Right lobe of liver (tissue), 6 donors: ENCODE measurements around the gene CUL3. TPM values are rescaled to one million over a fixed set of nuclear protein-coding genes. Genes with fewer than 3 reads are reported as not detected.

Experiments used
- ATAC-seq, 4 donors: fragments of 200-7000 bp; cut with Tn5 transposase; one replicate each; pipeline ENCODE4 v1.9.1; 2020; ENCODE audit warnings: mild to moderate bottlenecking in 4 of 4, moderate library complexity in 4 of 4
- DNase-seq, 3 donors: peaks; one replicate each; pipeline ENCODE4 v3.0.0-alpha.2; 2020
- H3K27ac ChIP-seq, 3 donors: fragments of 200-600 bp; one replicate each; pipeline ENCODE4 v1.8.0; 2022
- H3K27me3 ChIP-seq, 2 donors: fragments of 200-600 bp; one replicate each; pipeline ENCODE4 v1.8.0; 2022
- H3K36me3 ChIP-seq, 4 donors: fragments of 200-600 bp; sonication (generic) in 1 of 4; one replicate each; pipeline versions ENCODE4 v1.5.1 to v1.8.0; 2017 to 2022; ENCODE audit warnings: control low read depth in 1 of 4
- H3K4me1 ChIP-seq, 4 donors: fragments of 200-600 bp; sonication (generic) in 1 of 4; one replicate each; pipeline versions ENCODE4 v1.5.1 to v1.8.0; 2017 to 2022; ENCODE audit warnings: control low read depth in 1 of 4
- H3K4me3 ChIP-seq, 3 donors: fragments of 200-600 bp; one replicate each; pipeline ENCODE4 v1.8.0; 2022
- H3K9me3 ChIP-seq, 4 donors: fragments of 200-600 bp; sonication (generic) in 1 of 4; one replicate each; pipeline versions ENCODE4 v1.5.1 to v1.8.0; 2017 to 2022; ENCODE audit warnings: control low read depth in 1 of 4
- POLR2A ChIP-seq: fragments of 450-650 bp; IDR thresholded peaks from one replicate; pipeline ENCODE4 v1.6.1; 2017; ENCODE audit warnings: antibody characterized with exemption, mild to moderate bottlenecking
- WGBS: methylation state at CpG from one replicate; pipeline ENCODE4 v1.1.6; 2018; ENCODE audit warnings: low coverage, low lambda C conversion rate; ENCODE audit not compliant: insufficient coverage; ENCODE audit errors: missing lambda C conversion rate; 5-methylcytosine and 5-hydroxymethylcytosine counted together
- intact Hi-C, 2 donors: fragments of 100-400 bp; cut with DNase I; formaldehyde crosslinking; loops; one replicate each; pipeline versions ENCODE4 v1.11.2 to v1.14.1; 2022
- total RNA-seq, 6 experiments: library from RNA; depleted of rRNA in 2 of 6; stranded (reverse); fragments of >200 nt in 2 of 6; fragmentation: NEBNext Ultra II Directional in 3 of 6; extraction: Animal tissue kit (Norgen Biotek cat#: 25700) in 3 of 6; gene quantifications; one replicate each; pipeline versions ENCODE4 v1.1.0 to v1.2.4, GENCODE V29; 2016 to 2023
- TF ChIP-seq, protein P1 (sequence below), 4 donors: fragments of 200-600 bp in 3 of 4; fragments of 450-650 bp in 1 of 4; IDR thresholded peaks; one replicate each; pipeline versions ENCODE4 v1.5.1 to v1.8.0; 2016 to 2022; ENCODE audit warnings: antibody characterized with exemption in 4 of 4, mild to moderate bottlenecking in 2 of 4
- donor health status: DM: no; HTN: yes; CAD: no.
- donor health status: DM: no; HTN: no; CAD: no.
- donor health status: DM: no; HTN: no; CAD: no.
- donor health status: DM: no; HTN: yes; CAD: no.
- donor health status: DM: no; HTN: yes; CAD: no.

CUL3 gene
- total RNA-seq, 6 experiments from 2014 or later: 30.3 to 46.2 (median 40.3) TPM

DNA sequence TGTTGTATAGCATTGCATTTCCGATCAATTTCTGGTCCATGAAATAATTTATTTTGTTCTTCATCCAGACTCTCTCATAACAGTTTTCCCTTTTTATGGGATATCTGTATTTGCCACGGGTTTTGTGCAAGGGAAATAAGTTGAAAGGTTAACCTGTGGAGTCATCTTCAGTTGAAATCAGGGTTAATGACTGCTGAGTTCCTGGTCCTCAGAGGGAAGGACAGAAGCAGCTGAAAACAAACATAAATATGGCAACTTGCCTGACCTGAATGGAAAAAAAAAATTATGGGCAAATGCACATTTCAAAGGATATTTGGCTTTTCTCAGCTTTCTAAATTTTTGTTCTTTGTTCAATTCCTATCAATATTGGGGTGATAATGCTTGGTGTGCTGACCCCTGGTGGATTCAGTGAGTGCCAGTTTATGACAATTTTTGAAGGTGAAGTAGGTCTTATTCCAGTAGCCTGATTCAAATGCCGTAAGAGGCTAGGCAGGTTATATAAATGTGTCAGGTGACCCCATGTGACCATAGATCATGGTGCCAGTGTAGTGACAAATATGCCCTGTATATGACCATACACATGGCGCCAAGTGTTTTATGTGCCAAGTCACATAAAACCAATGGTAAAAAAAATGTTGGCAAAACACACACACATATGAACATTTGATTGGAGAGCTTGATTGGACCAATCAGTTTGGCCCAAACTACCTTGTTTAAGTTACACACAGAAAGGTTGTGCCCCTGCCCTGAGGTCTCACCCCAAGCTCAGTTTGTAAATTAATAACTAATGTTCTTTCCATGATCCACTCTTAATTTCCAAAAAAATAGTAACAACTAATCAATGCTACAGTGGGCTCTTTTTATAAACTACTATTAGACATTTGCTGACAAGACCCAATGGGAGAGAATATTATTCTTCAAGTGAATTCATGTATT, 135.7 kb downstream of the CUL3 start:
- TF ChIP-seq, protein P1, sequence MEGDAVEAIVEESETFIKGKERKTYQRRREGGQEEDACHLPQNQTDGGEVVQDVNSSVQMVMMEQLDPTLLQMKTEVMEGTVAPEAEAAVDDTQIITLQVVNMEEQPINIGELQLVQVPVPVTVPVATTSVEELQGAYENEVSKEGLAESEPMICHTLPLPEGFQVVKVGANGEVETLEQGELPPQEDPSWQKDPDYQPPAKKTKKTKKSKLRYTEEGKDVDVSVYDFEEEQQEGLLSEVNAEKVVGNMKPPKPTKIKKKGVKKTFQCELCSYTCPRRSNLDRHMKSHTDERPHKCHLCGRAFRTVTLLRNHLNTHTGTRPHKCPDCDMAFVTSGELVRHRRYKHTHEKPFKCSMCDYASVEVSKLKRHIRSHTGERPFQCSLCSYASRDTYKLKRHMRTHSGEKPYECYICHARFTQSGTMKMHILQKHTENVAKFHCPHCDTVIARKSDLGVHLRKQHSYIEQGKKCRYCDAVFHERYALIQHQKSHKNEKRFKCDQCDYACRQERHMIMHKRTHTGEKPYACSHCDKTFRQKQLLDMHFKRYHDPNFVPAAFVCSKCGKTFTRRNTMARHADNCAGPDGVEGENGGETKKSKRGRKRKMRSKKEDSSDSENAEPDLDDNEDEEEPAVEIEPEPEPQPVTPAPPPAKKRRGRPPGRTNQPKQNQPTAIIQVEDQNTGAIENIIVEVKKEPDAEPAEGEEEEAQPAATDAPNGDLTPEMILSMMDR (IDR thresholded peaks at IDR 0.05): peak; percentile 48 to 64 (median 58)
- TF ChIP-seq POLR2A: no peak
- no peaks in the 10 kb centered on the region for H3K27me3 ChIP-seq
- peak overlapping the region; percentile 30 to 77 (median 76) for H3K27ac ChIP-seq
- no peaks in the 10 kb centered on the region for H3K9me3 ChIP-seq
- H3K4me3 ChIP-seq: no peak overlapping the region
- 14% methylated on average over 4 of the region's 4 CpGs for WGBS
- H3K4me1 ChIP-seq: peaks cover 0 to 10% (median 3%) of the 10 kb centered on the region in 4 donors
- intact Hi-C loops: no loop called here
- H3K36me3 ChIP-seq: no peaks in the 10 kb centered on the region
- peak in 1 of 3 donors; percentile 81 for DNase-seq
- peak; percentile 82 to 92 (median 90) for ATAC-seq

DNA sequence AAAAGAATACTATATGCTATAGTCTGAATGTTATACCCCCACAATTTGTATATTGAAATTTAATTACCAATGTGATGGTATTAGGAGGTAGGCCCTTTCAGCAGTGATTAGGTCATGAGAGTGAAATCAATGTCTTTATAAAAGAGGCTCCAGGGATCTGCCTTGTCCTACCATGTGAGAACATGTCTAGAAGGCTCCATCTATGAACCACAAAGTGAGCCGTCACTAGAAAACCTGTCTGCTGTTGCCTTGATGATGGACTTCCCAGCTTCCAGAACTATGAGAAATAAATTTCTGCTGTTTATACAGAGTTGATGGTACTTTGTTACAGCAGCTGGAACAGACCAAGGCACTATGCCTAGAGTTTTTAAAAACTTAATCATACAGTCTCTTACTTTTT, 136.9 kb downstream of the CUL3 start:
- Histone ChIP-seq H3K4me3 (no peak overlapping the region), H3K4me1 (peaks cover 0 to 10% (median 3%) of the 10 kb centered on the region in 4 donors), H3K27me3 (no peaks in the 10 kb centered on the region), H3K36me3 (no peaks in the 10 kb centered on the region), H3K27ac (peak overlapping the region in 2 of 3 donors; percentile 76 to 77), H3K9me3 (no peaks in the 10 kb centered on the region)
- DNase-seq: no peak
- intact Hi-C loops: no loop called here
- WGBS: 50% methylated on average over 1 of the region's 1 CpG
- peak in 1 of 4 donors; percentile 4 for ATAC-seq
- TF ChIP-seq, protein P1 (IDR thresholded peaks at IDR 0.05): no peak
- no peak for TF ChIP-seq POLR2A

DNA sequence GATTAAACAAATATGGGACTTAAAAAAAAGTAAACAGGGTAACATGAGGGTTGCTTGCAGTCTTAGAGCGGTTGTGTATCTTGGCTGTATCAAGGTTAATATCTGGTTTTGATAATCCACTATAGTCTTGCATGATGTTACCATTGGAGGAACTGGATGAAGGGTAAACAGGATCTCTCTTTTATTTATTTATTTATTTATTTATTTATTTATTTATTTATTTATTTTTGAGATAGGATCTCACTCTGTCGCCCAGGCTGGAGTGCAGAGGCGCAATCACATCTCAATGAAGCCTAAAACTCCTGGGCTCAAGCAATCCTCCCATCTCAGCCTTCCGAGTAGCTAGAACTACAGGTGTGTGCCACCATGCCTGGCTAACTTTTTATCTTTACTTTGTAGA, 140.4 kb downstream of the CUL3 start:
- ATAC-seq (no peak), DNase-seq (no peak)
- intact Hi-C loops: no loop called here
- Histone ChIP-seq H3K27ac (no peak overlapping the region), H3K36me3 (no peaks in the 10 kb centered on the region), H3K4me3 (no peak overlapping the region), H3K27me3 (no peaks in the 10 kb centered on the region), H3K9me3 (no peaks in the 10 kb centered on the region), H3K4me1 (peaks cover 0 to 10% (median 5%) of the 10 kb centered on the region in 4 donors)
- TF ChIP-seq, protein P1 (IDR thresholded peaks at IDR 0.05): no peak
- no peak for TF ChIP-seq POLR2A
- WGBS: 80% methylated on average over 3 of the region's 4 CpGs

GRCh38 chr2:224444021-224444420, 141.1 kb downstream of the CUL3 start:
- TF ChIP-seq, protein P1 (IDR thresholded peaks at IDR 0.05): no peak
- no peak for TF ChIP-seq POLR2A
- DNase-seq: no peak
- no peak overlapping the region for H3K4me3 ChIP-seq
- no peak overlapping the region for H3K27ac ChIP-seq
- H3K9me3 ChIP-seq: no peaks in the 10 kb centered on the region
- peaks cover 0 to 10% (median 5%) of the 10 kb centered on the region in 4 donors for H3K4me1 ChIP-seq
- H3K27me3 ChIP-seq: no peaks in the 10 kb centered on the region
- 89% methylated on average over 5 of the region's 5 CpGs for WGBS
- intact Hi-C loops: no loop called here
- H3K36me3 ChIP-seq: no peaks in the 10 kb centered on the region
- no peak for ATAC-seq
